K562 (cell line): Measurements from ENCODE around the gene ZNF32.

Experiments
- CSDE1 ChIP-seq, 2 experiments: fragments of 450-650 bp; IDR thresholded peaks; 2 replicates each; pipeline ENCODE4 v1.6.1; 2016; ENCODE audit warnings: mild to moderate bottlenecking in 1 of 2
- POLR2A ChIP-seq: fragments of 450-650 bp; conservative IDR thresholded peaks from 2 replicates; pipeline ENCODE4 v1.6.1; 2016
- POLR2AphosphoS5 ChIP-seq: IDR thresholded peaks from 2 replicates; pipeline ENCODE4 v1.6.1; 2011; ENCODE audit warnings: mild to moderate bottlenecking, low read depth, low read length, moderate library complexity; ENCODE audit not compliant: control insufficient read depth, insufficient read depth
- PPARD ChIP-seq: fragments of 250-450 bp; sonication (Bioruptor Pico); IDR thresholded peaks from 2 replicates; pipeline ENCODE4 v1.8.0; 2022; ENCODE audit warnings: inconsistent platforms, mild to moderate bottlenecking, moderate library complexity
- RB1 ChIP-seq: fragments of 450-650 bp; IDR thresholded peaks from 2 replicates; pipeline ENCODE4 v1.6.1; 2017; ENCODE audit warnings: low read depth, mild to moderate bottlenecking
- SIN3A ChIP-seq, 2 experiments: fragments of 150-350 bp in 1 of 2; IDR thresholded peaks; 2 replicates each; pipeline ENCODE4 v1.6.1; 2011 to 2016; ENCODE audit warnings: borderline replicate concordance in 2 of 2, low read depth in 2 of 2, low read length in 2 of 2, mild to moderate bottlenecking in 2 of 2, moderate library complexity in 2 of 2; ENCODE audit not compliant: control insufficient read depth in 1 of 2
- ZNF217 ChIP-seq: sonication (generic); formaldehyde crosslinking; IDR thresholded peaks from 2 replicates; pipeline ENCODE4 v1.8.0; 2022; ENCODE audit warnings: mild to moderate bottlenecking, missing genetic modification reagents
- ZNF324 ChIP-seq: fragments of 250-450 bp; sonication (Bioruptor Pico); IDR thresholded peaks from 2 replicates; pipeline ENCODE4 v1.4.0; 2020; ENCODE audit warnings: mild to moderate bottlenecking
- TF ChIP-seq, protein P1 (sequence below), 3 experiments: IDR thresholded peaks in 2 of 3; conservative IDR thresholded peaks in 1 of 3; 2 replicates each; pipeline ENCODE4 v1.5.1; 2011 to 2012; ENCODE audit warnings: low read length in 3 of 3, mild to moderate bottlenecking in 3 of 3, control low read depth in 2 of 3, improper control_type of control experiment in 1 of 3, inconsistent platforms in 1 of 3, low read depth in 1 of 3, mixed read lengths in 1 of 3, moderate library complexity in 1 of 3; ENCODE audit not compliant: insufficient read depth in 2 of 3
- TF ChIP-seq, protein P2 (sequence below), 2 experiments: fragments of 450-650 bp; IDR thresholded peaks; 2 replicates each; pipeline ENCODE4 v1.6.1; 2016

DNA sequence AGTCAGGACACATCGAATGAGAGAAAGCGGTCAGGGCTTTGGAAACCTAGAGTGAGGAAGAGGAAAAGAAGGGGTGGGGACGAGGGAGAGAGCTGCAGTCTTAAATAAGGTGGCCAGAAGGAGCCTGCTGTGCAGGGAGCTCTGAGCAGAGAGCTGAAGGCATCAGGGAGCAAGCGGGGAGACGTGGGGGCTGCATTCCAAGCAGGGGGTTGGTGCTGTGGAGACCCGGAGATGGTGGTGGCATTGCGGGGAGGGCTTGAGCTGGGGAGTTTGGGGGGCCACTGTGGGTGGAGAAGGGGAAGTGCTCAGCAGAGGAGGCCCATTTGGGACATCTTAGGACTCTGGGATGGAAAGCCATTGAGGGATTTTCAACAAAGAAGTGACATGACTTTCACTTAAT is 38.7 kb upstream of the ZNF32 start:
- TF ChIP-seq, protein P1, sequence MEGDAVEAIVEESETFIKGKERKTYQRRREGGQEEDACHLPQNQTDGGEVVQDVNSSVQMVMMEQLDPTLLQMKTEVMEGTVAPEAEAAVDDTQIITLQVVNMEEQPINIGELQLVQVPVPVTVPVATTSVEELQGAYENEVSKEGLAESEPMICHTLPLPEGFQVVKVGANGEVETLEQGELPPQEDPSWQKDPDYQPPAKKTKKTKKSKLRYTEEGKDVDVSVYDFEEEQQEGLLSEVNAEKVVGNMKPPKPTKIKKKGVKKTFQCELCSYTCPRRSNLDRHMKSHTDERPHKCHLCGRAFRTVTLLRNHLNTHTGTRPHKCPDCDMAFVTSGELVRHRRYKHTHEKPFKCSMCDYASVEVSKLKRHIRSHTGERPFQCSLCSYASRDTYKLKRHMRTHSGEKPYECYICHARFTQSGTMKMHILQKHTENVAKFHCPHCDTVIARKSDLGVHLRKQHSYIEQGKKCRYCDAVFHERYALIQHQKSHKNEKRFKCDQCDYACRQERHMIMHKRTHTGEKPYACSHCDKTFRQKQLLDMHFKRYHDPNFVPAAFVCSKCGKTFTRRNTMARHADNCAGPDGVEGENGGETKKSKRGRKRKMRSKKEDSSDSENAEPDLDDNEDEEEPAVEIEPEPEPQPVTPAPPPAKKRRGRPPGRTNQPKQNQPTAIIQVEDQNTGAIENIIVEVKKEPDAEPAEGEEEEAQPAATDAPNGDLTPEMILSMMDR (IDR thresholded peaks at IDR 0.05 in 2 of 3, conservative IDR thresholded peaks at IDR 0.05 in 1 of 3; ENCODE audit: insufficient read depth in 2 of 3, low read depth in 1 of 3, low read length in 3 of 3) = no peak
- TF ChIP-seq, protein P2, sequence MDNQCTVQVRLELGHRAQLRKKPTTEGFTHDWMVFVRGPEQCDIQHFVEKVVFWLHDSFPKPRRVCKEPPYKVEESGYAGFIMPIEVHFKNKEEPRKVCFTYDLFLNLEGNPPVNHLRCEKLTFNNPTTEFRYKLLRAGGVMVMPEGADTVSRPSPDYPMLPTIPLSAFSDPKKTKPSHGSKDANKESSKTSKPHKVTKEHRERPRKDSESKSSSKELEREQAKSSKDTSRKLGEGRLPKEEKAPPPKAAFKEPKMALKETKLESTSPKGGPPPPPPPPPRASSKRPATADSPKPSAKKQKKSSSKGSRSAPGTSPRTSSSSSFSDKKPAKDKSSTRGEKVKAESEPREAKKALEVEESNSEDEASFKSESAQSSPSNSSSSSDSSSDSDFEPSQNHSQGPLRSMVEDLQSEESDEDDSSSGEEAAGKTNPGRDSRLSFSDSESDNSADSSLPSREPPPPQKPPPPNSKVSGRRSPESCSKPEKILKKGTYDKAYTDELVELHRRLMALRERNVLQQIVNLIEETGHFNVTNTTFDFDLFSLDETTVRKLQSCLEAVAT (IDR thresholded peaks at IDR 0.05) = no peak
- no peak for TF ChIP-seq SIN3A (IDR thresholded peaks at IDR 0.05; ENCODE audit: borderline replicate concordance in 2 of 2, control insufficient read depth in 1 of 2, low read depth in 2 of 2, low read length in 2 of 2)
- TF ChIP-seq PPARD (CRISPR knock-in tag) = no peak
- no peak for TF ChIP-seq ZNF324 (CRISPR knock-in tag)
- TF ChIP-seq ZNF217 (CRISPR knock-in tag) = no peak
- no peak for TF ChIP-seq POLR2A
- no peak for TF ChIP-seq RB1
- no peak for TF ChIP-seq POLR2AphosphoS5
- no peak for TF ChIP-seq CSDE1 (IDR thresholded peaks at IDR 0.05)
